Fibroblast of lung (primary cell): ENCODE results near the gene PYGB. TPM values are rescaled to one million over a fixed set of nuclear protein-coding genes. Genes with fewer than 3 reads are reported as not detected.

Experiments used
- DNase-seq, 2 donors: peaks; one replicate each; pipeline versions ENCODE4 v3.0.0 to v3.0.0-alpha.2; 2010; ENCODE audit warnings: low read depth in 2 of 2
- H2AFZ ChIP-seq: 2 replicates; pipeline ENCODE4 v1.5.1; 2012; ENCODE audit warnings: low read length, control low read depth, inconsistent platforms
- H3K27ac ChIP-seq: 2 replicates; pipeline ENCODE4 v1.5.1; 2011; ENCODE audit warnings: low read length, control low read depth; ENCODE audit not compliant: insufficient read depth
- H3K27me3 ChIP-seq: 2 replicates; pipeline ENCODE4 v1.5.1; 2011; ENCODE audit warnings: mild to moderate bottlenecking, low read length; ENCODE audit not compliant: control insufficient read depth, insufficient read depth
- H3K36me3 ChIP-seq: 2 replicates; pipeline ENCODE4 v1.5.1; 2011; ENCODE audit warnings: low read length; ENCODE audit not compliant: control insufficient read depth, insufficient read depth
- H3K4me1 ChIP-seq: 2 replicates; pipeline ENCODE4 v1.5.1; 2011; ENCODE audit warnings: low read length; ENCODE audit not compliant: control insufficient read depth, insufficient read depth; ENCODE audit errors: extremely low read depth
- H3K4me2 ChIP-seq: 2 replicates; pipeline ENCODE4 v1.5.1; 2011; ENCODE audit warnings: low read length, control low read depth; ENCODE audit not compliant: insufficient read depth; ENCODE audit errors: extremely low read depth
- H3K4me3 ChIP-seq, 4 experiments: fragments of 200-600 bp in 1 of 4; sonication (generic) in 1 of 4; replicated peaks in 1 of 4; 2 replicates each; pipeline ENCODE4 v1.5.1; 2011 to 2016; ENCODE audit warnings: low read length in 4 of 4, low read depth in 3 of 4, mild to moderate bottlenecking in 3 of 4, control low read depth in 2 of 4, inconsistent platforms in 1 of 4, mixed read lengths in 1 of 4; ENCODE audit not compliant: insufficient read depth in 1 of 4; ENCODE audit errors: control extremely low read depth in 1 of 4
- H3K79me2 ChIP-seq: 2 replicates; pipeline ENCODE4 v1.5.1; 2012; ENCODE audit warnings: mild to moderate bottlenecking, low read length, inconsistent platforms; ENCODE audit not compliant: control insufficient read depth, insufficient read depth
- H3K9ac ChIP-seq: 2 replicates; pipeline ENCODE4 v1.5.1; 2011; ENCODE audit warnings: mild to moderate bottlenecking, low read length, control low read depth; ENCODE audit not compliant: insufficient read depth
- H3K9me3 ChIP-seq: 2 replicates; pipeline ENCODE4 v1.5.1; 2012; ENCODE audit warnings: low read depth, low read length; ENCODE audit not compliant: control insufficient read depth, insufficient read depth
- H4K20me1 ChIP-seq: 2 replicates; pipeline ENCODE4 v1.5.1; 2011; ENCODE audit warnings: low read length; ENCODE audit not compliant: control insufficient read depth, insufficient read depth; ENCODE audit errors: extremely low read depth
- EZH2 ChIP-seq: IDR thresholded peaks from 2 replicates; pipeline ENCODE4 v1.5.1; 2012; ENCODE audit warnings: low read length, control low read depth, mild to moderate bottlenecking; ENCODE audit errors: missing control alignments
- polyA plus RNA-seq, 2 donors: library from polyadenylated mRNA; depleted of rRNA in 1 of 2; stranded (reverse) in 1 of 2; unstranded in 1 of 2; fragments of >200 nt; gene quantifications; 2 replicates each; pipeline ENCODE4 v1.2.1, GENCODE V29; 2011 to 2012; ENCODE audit warnings: missing spikeins in 1 of 2
- total RNA-seq: library from RNA; depleted of rRNA; stranded (reverse); fragments of >200 nt; gene quantifications from 2 replicates; pipeline ENCODE4 v1.2.1, GENCODE V29; 2014
- TF ChIP-seq, protein P1 (sequence below), 2 donors: IDR thresholded peaks in 1 of 2; conservative IDR thresholded peaks in 1 of 2; 1 replicate in 1 of 2; 2 replicates in 1 of 2; pipeline ENCODE4 v1.5.1; 2011 to 2012; ENCODE audit warnings: low read length in 2 of 2, control low read depth in 1 of 2, inconsistent platforms in 1 of 2, low read depth in 1 of 2, mild to moderate bottlenecking in 1 of 2

Gene PYGB
- total and polyA plus RNA-seq, 2 donors (not counting 1 experiment from before 2014, with no cell fraction given), result 37.0 to 89.5 TPM

DNA sequence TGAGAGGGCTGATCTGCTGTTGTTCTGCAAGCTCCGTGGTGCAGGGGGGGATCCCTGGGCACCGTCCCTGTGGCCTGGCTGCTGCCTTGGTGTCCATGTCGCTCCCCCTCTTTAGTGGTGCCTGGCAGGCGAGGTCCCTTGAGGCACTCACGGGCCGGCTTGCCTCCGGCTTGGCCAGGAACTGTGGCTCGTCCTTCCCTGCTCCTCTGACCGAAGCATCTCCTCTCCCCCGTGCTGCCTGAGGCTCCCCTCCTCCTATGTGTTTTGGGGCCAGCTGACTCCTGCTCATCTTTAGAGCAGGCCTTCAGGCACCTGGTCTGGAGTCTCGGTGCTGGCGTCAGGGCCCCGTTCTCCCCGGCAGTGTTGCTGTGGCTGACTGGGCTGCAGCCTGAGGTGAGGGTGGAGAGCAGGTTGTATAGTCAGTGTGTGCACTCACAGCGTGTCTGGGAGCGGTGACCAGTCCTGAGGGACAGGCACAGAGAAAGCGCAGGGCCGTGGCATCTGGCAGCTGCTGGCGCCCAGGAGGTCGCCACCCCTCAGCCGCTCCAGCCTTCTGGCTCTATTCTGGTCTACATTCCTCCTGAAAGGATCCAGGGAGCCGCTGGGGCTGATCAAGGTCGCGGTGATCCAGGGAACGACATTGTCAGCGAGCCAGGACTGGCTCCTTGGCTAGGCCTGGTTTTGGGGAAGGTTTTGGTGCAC, 43.7 kb downstream of the PYGB start:
- H3K79me2 ChIP-seq, result no peaks in the 10 kb centered on the region
- no peak overlapping the region for H3K27ac ChIP-seq
- H2AFZ ChIP-seq, result no peak overlapping the region
- no peak overlapping the region for H3K4me2 ChIP-seq
- no peaks in the 10 kb centered on the region for H3K9me3 ChIP-seq
- H3K4me3 ChIP-seq, result no peak overlapping the region
- TF ChIP-seq, protein P1, sequence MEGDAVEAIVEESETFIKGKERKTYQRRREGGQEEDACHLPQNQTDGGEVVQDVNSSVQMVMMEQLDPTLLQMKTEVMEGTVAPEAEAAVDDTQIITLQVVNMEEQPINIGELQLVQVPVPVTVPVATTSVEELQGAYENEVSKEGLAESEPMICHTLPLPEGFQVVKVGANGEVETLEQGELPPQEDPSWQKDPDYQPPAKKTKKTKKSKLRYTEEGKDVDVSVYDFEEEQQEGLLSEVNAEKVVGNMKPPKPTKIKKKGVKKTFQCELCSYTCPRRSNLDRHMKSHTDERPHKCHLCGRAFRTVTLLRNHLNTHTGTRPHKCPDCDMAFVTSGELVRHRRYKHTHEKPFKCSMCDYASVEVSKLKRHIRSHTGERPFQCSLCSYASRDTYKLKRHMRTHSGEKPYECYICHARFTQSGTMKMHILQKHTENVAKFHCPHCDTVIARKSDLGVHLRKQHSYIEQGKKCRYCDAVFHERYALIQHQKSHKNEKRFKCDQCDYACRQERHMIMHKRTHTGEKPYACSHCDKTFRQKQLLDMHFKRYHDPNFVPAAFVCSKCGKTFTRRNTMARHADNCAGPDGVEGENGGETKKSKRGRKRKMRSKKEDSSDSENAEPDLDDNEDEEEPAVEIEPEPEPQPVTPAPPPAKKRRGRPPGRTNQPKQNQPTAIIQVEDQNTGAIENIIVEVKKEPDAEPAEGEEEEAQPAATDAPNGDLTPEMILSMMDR (conservative IDR thresholded peaks at IDR 0.05 in 1 of 2, IDR thresholded peaks at IDR 0.05 in 1 of 2; ENCODE audit: low read depth in 1 of 2, low read length in 2 of 2), result no peak
- TF ChIP-seq EZH2, result no peak
- H3K36me3 ChIP-seq, result peaks cover 35% of the 10 kb centered on the region
- H3K4me1 ChIP-seq, result peaks cover 9% of the 10 kb centered on the region
- DNase-seq, result no peak
- no peak overlapping the region for H3K9ac ChIP-seq
- H3K27me3 ChIP-seq, result no peaks in the 10 kb centered on the region
- no peaks in the 10 kb centered on the region for H4K20me1 ChIP-seq

DNA sequence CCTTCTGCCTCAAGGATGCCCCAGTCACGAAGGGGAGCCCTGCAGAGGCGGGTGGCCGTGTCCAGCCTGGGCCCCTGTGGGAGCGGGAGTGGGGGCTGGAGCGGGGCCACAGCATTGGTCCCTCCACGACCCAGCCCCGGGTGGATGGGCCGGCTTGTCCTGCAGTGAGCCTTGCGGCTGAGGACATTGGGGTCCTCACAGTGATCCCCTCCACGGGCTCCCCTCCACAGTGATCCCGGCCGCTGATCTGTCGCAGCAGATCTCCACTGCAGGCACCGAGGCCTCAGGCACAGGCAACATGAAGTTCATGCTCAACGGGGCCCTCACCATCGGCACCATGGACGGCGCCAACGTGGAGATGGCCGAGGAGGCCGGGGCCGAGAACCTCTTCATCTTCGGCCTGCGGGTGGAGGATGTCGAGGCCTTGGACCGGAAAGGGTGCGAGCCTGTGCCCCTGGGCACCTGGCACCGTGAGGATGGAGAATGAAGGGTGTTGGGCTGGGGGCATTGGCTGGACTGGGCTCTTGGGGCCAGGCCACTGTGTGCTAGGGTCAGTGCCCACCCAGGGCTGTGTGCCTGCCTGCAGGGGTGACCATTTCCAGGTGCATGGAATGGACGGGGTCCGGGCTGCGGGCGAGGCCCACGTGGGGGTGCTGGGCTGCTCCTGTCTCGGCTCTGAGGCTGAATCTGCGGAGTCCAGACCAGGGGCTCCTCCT, 44.4 kb downstream of the PYGB start:
- no peak for DNase-seq
- no peak overlapping the region for H3K27ac ChIP-seq
- peaks cover 33% of the 10 kb centered on the region for H3K36me3 ChIP-seq
- TF ChIP-seq EZH2, result no peak
- TF ChIP-seq, protein P1 (conservative IDR thresholded peaks at IDR 0.05 in 1 of 2, IDR thresholded peaks at IDR 0.05 in 1 of 2; ENCODE audit: low read depth in 1 of 2, low read length in 2 of 2), result no peak
- H4K20me1 ChIP-seq, result no peaks in the 10 kb centered on the region
- H3K27me3 ChIP-seq, result no peaks in the 10 kb centered on the region
- H3K4me2 ChIP-seq, result no peak overlapping the region
- no peak overlapping the region for H3K9ac ChIP-seq
- peaks cover 9% of the 10 kb centered on the region for H3K4me1 ChIP-seq
- H3K4me3 ChIP-seq, result no peak overlapping the region
- H3K9me3 ChIP-seq, result no peaks in the 10 kb centered on the region
- H3K79me2 ChIP-seq, result no peaks in the 10 kb centered on the region
- no peak overlapping the region for H2AFZ ChIP-seq

DNA sequence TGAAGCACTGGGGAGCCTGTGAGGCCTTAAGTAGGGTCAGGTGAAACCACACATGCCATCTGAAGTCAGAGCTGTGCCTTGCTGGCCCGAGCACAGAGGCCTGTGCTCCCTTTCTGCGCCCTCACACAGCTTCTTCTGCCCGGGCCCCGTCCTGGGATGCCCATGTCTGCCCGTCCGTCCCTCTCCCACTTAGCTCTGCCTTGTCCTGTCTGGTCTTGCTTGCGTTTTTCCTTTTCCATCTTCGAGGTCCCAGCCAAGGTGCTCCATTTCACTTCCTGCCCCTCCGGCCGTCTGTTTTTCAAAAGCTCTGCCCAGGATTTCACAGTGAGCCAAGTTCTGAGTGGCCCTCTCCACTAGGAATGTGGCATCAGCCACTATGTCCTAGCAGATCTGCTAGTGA, 45.6 kb downstream of the PYGB start:
- peaks cover 29% of the 10 kb centered on the region for H3K36me3 ChIP-seq
- DNase-seq, result no peak
- no peak overlapping the region for H3K27ac ChIP-seq
- H4K20me1 ChIP-seq, result no peaks in the 10 kb centered on the region
- no peaks in the 10 kb centered on the region for H3K27me3 ChIP-seq
- H3K9ac ChIP-seq, result no peak overlapping the region
- H3K9me3 ChIP-seq, result no peaks in the 10 kb centered on the region
- H3K4me3 ChIP-seq, result no peak overlapping the region
- TF ChIP-seq, protein P1 (conservative IDR thresholded peaks at IDR 0.05 in 1 of 2, IDR thresholded peaks at IDR 0.05 in 1 of 2; ENCODE audit: low read depth in 1 of 2, low read length in 2 of 2), result no peak
- no peak for TF ChIP-seq EZH2
- H3K4me2 ChIP-seq, result no peak overlapping the region
- no peak overlapping the region for H2AFZ ChIP-seq
- peaks cover 9% of the 10 kb centered on the region for H3K4me1 ChIP-seq
- H3K79me2 ChIP-seq, result no peaks in the 10 kb centered on the region
